Measurements from ENCODE around the gene ANGEL1. TPM values are rescaled to one million over a fixed set of nuclear protein-coding genes. Genes with fewer than 3 reads are reported as not detected.

Gene ANGEL1
- total and polyA plus RNA-seq, 2 donors (not counting 1 experiment from before 2014, with no cell fraction given) = 13.1 to 27.3 TPM

DNA sequence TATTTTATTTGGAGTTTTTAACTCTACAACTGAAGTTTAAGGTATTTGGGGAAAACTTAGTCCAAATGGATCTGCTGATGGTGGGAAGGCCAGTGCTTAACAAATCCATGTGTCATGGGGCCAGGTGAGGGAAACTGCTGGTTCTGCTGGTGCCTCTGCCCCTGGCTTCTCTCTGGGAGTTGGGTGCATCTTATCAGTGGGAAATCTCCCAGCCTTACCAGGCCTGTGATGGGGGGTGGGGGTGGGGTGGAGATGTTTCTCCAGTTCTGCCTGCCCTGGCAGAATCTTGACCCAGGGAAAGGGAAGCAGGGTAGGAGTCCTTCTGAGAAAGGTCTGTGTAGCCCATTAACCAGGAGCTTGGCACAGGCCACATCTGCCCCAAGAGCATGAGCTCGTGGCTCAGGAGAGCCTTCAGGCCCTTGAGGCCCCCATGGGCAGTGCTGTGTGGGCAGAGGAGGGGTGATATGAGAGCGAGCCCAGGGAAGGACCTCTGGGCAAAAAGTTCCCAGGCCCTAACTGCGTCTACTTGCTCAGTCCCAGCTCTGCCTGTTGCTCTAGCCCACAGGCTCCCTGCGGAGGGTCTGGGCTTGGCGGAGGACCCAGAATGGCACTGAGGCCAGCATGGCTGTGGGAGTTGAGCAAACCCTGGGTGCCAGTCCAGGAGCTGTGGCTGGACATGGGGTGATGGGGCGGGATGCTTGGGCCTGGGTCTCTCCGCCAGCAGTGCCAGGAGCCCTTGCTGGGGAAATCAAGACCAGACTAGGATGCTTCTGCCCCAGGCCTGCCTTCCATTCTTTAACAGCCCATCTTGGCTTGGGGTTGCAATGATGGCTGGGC is 33.2 kb downstream of the ANGEL1 start:
- POLR2A ChIA-PET = no interaction called here
- no peak overlapping the region for H2AFZ ChIP-seq (ENCODE audit: insufficient read depth, low read depth, low read length, poor library complexity, severe bottlenecking)
- peaks cover 0 to 27% of the 10 kb centered on the region in 2 experiments for H3K36me3 ChIP-seq (replicated peaks in 1 of 2; ENCODE audit: control extremely low read depth in 1 of 2, control insufficient read depth in 1 of 2, extremely low read depth in 1 of 2, insufficient read depth in 2 of 2, low read length in 1 of 2)
- no peaks in the 10 kb centered on the region for H3K9me3 ChIP-seq (ENCODE audit: control extremely low read depth in 1 of 3, control insufficient read depth in 2 of 3, insufficient read depth in 1 of 3, low read length in 2 of 3)
- no peak overlapping the region for H3K27ac Mint-ChIP-seq
- TF ChIP-seq, protein P1, sequence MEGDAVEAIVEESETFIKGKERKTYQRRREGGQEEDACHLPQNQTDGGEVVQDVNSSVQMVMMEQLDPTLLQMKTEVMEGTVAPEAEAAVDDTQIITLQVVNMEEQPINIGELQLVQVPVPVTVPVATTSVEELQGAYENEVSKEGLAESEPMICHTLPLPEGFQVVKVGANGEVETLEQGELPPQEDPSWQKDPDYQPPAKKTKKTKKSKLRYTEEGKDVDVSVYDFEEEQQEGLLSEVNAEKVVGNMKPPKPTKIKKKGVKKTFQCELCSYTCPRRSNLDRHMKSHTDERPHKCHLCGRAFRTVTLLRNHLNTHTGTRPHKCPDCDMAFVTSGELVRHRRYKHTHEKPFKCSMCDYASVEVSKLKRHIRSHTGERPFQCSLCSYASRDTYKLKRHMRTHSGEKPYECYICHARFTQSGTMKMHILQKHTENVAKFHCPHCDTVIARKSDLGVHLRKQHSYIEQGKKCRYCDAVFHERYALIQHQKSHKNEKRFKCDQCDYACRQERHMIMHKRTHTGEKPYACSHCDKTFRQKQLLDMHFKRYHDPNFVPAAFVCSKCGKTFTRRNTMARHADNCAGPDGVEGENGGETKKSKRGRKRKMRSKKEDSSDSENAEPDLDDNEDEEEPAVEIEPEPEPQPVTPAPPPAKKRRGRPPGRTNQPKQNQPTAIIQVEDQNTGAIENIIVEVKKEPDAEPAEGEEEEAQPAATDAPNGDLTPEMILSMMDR (IDR thresholded peaks at IDR 0.05) = no peak
- no peak for TF ChIP-seq EZH2 (IDR thresholded peaks at IDR 0.05; ENCODE audit: borderline replicate concordance, insufficient read depth, low read depth, low read length, poor library complexity, severe bottlenecking)
- no peaks in the 10 kb centered on the region for H3K27me3 ChIP-seq (replicated peaks in 1 of 4; ENCODE audit: control extremely low read depth in 1 of 4, control insufficient read depth in 3 of 4, insufficient read depth in 4 of 4, low read length in 3 of 4)
- no peak overlapping the region for H3K4me3 Mint-ChIP-seq
- ATAC-seq (ENCODE audit: low read depth) = no peak
- no peaks in the 10 kb centered on the region for H3K4me1 ChIP-seq (ENCODE audit: control insufficient read depth in 2 of 2, insufficient read depth in 2 of 2, low read length in 2 of 2)
- CTCF ChIA-PET = interaction anchor here (0.8 kb wide), 1 partner anchor 18 kb away, joined by 3 read pairs; no protein-coding TSS in a partner anchor
- no peak overlapping the region for H3K27ac ChIP-seq (ENCODE audit: low read length in 2 of 2)
- H3K9ac ChIP-seq (ENCODE audit: low read length) = no peak overlapping the region
- intact Hi-C loops (cut with micrococcal nuclease) = no loop called here
- no peak for DNase-seq
- no peaks in the 10 kb centered on the region for H3K4me1 Mint-ChIP-seq
- WGBS (ENCODE audit: insufficient coverage) = 92% methylated on average over 7 of the region's 7 CpGs
- no peak overlapping the region for H3K4me3 ChIP-seq (ENCODE audit: control extremely low read depth in 1 of 5, extremely low read depth in 1 of 5, insufficient read depth in 1 of 5, low read depth in 2 of 5, low read length in 4 of 5)
- no peaks in the 10 kb centered on the region for H3K27me3 Mint-ChIP-seq
- H4K20me1 ChIP-seq (ENCODE audit: control insufficient read depth, insufficient read depth, low read length, poor library complexity, severe bottlenecking) = no peaks in the 10 kb centered on the region
- no peaks in the 10 kb centered on the region for H3K9me3 Mint-ChIP-seq (ENCODE audit: insufficient read depth)
- H3K79me2 ChIP-seq (ENCODE audit: control insufficient read depth, insufficient read depth, low read length) = no peaks in the 10 kb centered on the region
- H3K4me2 ChIP-seq (replicated peaks; ENCODE audit: low read depth, low read length, poor library complexity, severe bottlenecking) = no peak overlapping the region

DNA sequence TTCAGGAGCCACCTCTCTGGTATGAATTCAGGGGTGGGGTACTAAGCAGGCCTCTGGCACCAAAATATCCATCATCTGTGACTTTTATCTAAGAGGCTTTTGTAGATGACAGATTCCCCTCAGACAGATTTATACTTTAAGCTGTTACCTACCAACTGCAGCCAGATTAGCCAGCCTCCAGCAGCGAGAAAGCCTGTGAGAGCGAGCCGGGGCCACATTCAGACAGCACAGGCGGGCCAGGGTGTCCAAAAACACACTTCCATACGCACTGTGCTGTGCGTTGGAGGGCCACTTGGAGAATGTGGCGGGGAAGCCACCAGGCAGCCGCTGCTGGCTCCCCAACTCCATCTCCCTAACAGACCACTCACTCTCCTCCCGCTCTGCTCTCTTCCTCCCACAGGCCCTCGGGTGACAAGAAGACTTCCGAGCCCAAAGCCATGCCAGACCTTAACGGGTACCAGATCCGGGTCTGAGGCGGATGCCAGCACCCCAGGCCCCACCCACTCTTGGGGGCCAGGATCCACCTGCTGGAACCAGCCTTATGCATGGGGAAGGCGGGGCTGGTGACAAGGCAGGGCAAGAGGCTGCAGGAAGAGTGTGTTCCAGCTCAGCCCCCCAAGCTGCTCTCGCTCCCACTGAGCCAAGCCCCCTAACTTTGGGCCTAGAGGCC is 34.0 kb downstream of the ANGEL1 start:
- no peak overlapping the region for H3K27ac Mint-ChIP-seq
- no peaks in the 10 kb centered on the region for H3K27me3 Mint-ChIP-seq
- no peaks in the 10 kb centered on the region for H4K20me1 ChIP-seq (ENCODE audit: control insufficient read depth, insufficient read depth, low read length, poor library complexity, severe bottlenecking)
- H3K9me3 Mint-ChIP-seq (ENCODE audit: insufficient read depth) = no peaks in the 10 kb centered on the region
- H3K4me2 ChIP-seq (replicated peaks; ENCODE audit: low read depth, low read length, poor library complexity, severe bottlenecking) = no peak overlapping the region
- DNase-seq (no peak), ATAC-seq (ENCODE audit: low read depth) (no peak)
- ChIA-PET POLR2A (no interaction called here), CTCF (no interaction called here)
- TF ChIP-seq EZH2 (IDR thresholded peaks at IDR 0.05; ENCODE audit: borderline replicate concordance, insufficient read depth, low read depth, low read length, poor library complexity, severe bottlenecking) = no peak
- TF ChIP-seq, protein P1 (IDR thresholded peaks at IDR 0.05) = no peak
- no peaks in the 10 kb centered on the region for H3K27me3 ChIP-seq (replicated peaks in 1 of 4; ENCODE audit: control extremely low read depth in 1 of 4, control insufficient read depth in 3 of 4, insufficient read depth in 4 of 4, low read length in 3 of 4)
- intact Hi-C loops (cut with micrococcal nuclease) = no loop called here
- H3K79me2 ChIP-seq (ENCODE audit: control insufficient read depth, insufficient read depth, low read length) = no peaks in the 10 kb centered on the region
- no peak overlapping the region for H3K4me3 Mint-ChIP-seq
- peaks cover 0 to 25% of the 10 kb centered on the region in 2 experiments for H3K36me3 ChIP-seq (replicated peaks in 1 of 2; ENCODE audit: control extremely low read depth in 1 of 2, control insufficient read depth in 1 of 2, extremely low read depth in 1 of 2, insufficient read depth in 2 of 2, low read length in 1 of 2)
- H3K4me1 Mint-ChIP-seq = no peaks in the 10 kb centered on the region
- no peak overlapping the region for H3K9ac ChIP-seq (ENCODE audit: low read length)
- no peak overlapping the region for H2AFZ ChIP-seq (ENCODE audit: insufficient read depth, low read depth, low read length, poor library complexity, severe bottlenecking)
- no peaks in the 10 kb centered on the region for H3K9me3 ChIP-seq (ENCODE audit: control extremely low read depth in 1 of 3, control insufficient read depth in 2 of 3, insufficient read depth in 1 of 3, low read length in 2 of 3)
- 95% methylated on average over 16 of the region's 16 CpGs for WGBS (ENCODE audit: insufficient coverage)
- no peak overlapping the region for H3K4me3 ChIP-seq (ENCODE audit: control extremely low read depth in 1 of 5, extremely low read depth in 1 of 5, insufficient read depth in 1 of 5, low read depth in 2 of 5, low read length in 4 of 5)
- H3K27ac ChIP-seq (ENCODE audit: low read length in 2 of 2) = no peak overlapping the region
- H3K4me1 ChIP-seq (ENCODE audit: control insufficient read depth in 2 of 2, insufficient read depth in 2 of 2, low read length in 2 of 2) = no peaks in the 10 kb centered on the region

Measured in B cell (primary cell).